HG03342 (cell line): ENCODE data around the gene CCNG2.
A peak's percentile ranks its signal among the peaks of the same experiment; 100 is the strongest.

ENCODE experiments used
- ATAC-seq: cut with Tn5 transposase; IDR thresholded peaks from one replicate; pipeline ENCODE4 v1.9.1; 2021; ENCODE audit warnings: mild to moderate bottlenecking, moderate library complexity; ENCODE audit not compliant: unreplicated experiment

CCNG2 gene

DNA sequence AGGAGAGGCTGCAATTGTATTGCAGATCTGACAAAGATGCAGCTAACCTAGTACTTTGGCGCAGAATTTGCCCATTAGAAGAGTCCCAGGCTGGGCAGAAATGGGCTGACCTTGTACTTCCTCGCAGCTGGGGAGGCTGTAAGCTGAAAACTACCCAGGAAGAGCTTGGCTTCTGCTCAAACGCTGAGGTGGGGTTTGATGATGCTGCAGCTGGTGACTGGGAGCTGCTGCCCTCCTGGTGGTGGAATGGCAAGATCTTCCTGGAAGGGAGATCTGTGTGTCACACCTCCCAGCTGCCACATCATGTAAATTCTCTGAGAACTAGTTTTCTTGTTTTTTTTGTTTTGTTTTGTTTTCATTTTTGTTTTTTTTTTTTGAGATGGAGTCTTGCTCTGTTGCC, 17.4 kb downstream of the CCNG2 start:
- no peak for ATAC-seq

DNA sequence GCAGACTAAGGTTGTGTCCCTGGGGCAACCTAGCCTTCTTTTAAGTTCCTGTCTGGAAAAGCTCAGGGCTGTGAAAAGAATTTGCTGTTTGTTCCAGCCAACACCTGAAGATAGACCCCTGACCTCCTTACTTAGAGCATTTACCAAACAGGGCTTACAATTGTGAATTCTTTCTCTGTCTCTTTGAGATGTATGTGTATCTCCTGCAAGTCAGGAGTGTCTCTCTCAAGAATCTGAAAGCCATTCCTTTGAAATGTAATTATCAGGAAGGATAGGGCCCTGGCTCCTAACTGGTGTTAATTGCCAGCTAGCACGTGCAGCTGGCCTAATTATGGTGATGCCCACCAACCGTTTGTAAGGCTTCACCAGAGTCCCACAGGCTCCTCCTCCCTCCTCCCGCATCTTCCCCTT, 18.2 kb downstream of the CCNG2 start:
- no peak for ATAC-seq

DNA sequence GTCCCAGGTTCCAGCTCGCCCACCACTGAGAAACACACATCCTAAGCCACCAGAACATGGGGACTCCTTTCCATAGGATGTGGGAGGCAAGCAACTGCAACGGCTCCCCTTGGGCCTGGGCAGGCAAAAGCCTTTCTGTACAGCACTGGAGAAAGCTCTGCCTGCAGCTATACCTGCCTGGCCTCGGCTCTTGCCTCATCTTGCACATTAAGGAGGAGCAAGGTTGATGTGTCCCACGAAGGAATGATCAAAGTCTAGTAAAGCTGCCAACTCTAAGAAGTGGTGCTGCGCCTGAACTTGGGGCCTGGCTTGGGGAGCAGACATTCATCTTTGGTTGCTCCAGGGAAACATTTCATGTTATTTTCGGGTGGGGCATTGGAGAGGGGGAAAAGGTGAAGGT, 19.6 kb downstream of the CCNG2 start:
- ATAC-seq: no peak

DNA sequence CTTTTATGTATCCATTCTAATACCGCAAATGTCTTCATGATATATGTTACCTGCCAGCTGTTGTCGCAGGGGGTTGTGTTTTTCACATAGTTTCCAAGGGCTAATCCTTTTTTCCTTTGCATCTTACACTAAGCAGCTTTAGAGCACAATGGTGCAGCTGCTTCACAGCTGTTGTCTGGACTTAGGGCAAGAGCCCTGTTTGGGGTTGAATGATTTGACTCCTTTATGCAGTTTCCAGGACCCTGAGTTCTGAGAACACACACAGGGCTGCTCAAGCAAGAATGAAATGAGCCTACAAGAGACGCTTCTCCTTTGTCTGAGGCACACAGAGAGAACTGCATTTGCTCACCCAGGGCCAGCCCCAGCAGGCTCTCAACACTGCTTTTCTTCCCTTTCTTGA, 20.2 kb downstream of the CCNG2 start:
- ATAC-seq: no peak

DNA sequence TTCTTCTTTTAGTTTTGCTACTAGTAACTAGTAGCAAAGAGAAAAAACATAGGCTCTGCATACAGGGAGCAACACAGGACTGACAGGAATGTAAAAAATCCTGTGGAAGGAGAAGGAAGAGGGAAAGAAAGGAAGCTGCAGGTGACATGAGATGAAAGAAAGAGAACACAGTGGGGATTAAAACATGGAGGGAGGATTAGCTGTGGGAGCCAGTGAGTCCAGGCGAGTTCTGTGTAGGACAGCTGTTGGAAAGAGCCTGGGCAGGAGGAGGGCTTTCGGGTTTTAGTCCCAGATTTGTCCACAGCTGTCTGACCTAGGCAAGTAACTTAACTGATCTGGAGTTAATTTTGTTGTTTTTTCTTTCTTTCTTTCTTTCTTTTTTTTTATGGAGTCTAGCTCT, 21.6 kb downstream of the CCNG2 start:
- ATAC-seq: no peak

DNA sequence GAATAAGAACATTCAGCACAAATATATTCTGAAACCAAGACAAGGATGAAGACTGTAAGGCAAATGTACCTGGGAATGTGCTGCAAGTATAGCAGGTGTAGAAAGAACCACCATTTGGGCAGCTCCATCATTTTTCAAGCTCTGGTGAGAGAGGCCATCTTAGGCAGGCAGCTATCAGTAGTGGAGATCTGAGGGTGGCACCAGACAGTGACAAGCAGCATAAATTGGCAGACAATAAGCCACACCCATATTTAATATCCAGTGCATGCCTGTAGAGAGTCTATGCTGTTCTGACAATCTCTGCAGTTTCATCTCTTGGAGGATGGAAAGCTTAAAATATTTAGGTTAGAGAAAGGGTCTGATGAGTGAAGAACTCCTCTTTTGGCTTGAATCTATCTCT, 22.5 kb downstream of the CCNG2 start:
- ATAC-seq: no peak

DNA sequence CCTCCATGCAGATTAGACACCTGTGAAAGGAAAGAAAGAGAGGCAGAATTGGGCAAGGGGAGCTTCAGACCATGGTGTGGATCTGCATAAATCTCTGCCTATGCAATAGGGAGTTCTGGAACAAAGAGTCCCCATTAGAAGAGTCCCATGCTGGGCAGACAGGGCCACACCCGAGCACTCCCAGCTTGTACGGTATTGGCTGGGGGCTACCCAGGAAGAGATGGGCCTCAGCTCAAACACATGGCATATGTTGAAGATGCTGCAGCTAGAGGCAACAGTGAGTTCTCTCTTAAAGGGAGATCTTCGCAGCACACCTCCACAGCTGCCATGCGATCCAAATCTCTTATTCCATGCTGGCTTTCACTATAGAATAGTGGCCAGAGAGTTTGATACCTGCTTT, 24.7 kb downstream of the CCNG2 start:
- ATAC-seq: no peak

DNA sequence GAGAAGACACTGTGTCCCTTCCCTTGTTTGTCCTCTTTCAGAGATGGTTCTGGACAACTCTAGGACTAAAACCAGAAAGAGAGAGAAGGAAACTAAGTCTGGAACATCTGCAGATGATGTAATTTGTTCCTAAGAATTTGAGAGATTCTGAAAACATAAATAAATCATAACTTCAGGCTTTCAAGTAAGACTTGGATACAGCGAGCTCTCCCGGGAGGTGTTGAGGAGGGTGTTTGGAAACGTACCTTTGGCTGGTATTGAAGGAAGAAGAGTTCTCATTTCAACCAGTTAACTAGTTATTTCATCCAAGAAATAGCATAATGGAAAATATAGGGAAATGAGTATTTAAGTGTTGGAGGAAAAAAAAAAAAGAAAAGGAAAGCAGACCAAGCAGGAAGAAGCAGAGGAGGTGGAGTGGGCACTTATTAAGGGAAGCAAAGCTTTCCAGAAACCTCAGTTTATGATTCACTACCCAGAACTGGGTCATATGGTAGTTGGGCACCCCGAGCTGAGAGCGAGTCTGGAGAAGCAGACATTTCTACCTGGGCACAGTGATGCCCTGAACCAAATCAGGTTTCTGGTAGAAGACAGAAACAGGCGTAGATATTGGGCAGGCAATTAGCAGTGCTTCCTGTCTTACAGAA, 26.9 kb downstream of the CCNG2 start:
- no peak for ATAC-seq

DNA sequence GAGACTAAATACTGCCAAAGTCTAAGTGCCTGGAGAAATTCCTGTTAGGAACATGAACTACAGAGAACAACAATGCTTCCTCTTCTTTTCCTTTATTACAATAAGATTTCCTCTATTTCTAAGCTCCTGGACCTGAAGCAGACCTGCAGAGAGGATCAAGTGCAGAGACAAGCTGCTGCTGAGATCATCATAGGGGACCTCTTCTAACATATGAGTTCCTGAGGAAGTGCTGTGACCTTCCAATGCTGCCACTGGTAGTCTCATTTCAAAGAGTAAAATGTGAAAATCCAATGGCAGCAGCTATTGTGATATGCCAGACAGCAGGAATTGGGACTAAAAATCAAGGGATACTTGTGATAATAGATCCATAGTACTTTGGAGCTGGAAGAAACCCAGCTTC, 28.0 kb downstream of the CCNG2 start:
- ATAC-seq: no peak

DNA sequence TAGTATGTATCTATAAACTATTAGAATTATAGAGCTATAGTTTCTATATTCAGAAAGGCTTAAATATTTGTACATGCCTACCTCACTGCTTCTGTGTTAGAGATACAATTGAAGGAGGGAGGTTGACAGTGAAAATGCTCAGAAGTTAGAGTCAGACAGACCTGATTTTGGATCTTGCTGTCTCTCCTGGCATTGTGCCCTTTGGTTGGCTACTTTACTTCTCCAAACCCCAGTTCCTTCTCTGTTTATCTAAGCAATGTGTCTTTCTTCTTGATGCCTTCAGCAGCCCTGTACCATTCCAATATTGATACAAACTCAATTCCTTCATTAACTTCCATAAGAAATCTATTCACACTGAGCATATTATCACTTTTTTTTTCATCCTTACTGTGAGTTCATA, 28.7 kb downstream of the CCNG2 start:
- no peak for ATAC-seq

DNA sequence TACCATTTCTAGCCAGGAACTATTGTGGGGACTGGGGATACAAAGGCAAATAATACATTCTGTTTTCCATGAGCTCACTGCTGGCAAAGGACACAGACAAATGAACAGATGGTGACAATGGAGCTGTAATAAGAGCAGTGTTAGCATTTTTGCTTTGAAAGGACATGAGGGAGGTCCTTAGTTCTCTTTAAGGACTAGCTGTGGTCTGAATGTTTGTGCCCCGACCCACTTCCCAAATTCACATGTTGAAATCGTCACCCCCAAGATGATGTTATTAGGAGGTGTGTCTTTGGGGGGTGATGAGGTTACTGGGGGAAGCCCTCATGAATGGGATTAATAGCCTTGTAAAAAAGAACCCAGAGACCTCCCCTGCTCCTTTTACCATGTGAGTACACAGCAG, 30.3 kb downstream of the CCNG2 start:
- ATAC-seq: no peak

DNA sequence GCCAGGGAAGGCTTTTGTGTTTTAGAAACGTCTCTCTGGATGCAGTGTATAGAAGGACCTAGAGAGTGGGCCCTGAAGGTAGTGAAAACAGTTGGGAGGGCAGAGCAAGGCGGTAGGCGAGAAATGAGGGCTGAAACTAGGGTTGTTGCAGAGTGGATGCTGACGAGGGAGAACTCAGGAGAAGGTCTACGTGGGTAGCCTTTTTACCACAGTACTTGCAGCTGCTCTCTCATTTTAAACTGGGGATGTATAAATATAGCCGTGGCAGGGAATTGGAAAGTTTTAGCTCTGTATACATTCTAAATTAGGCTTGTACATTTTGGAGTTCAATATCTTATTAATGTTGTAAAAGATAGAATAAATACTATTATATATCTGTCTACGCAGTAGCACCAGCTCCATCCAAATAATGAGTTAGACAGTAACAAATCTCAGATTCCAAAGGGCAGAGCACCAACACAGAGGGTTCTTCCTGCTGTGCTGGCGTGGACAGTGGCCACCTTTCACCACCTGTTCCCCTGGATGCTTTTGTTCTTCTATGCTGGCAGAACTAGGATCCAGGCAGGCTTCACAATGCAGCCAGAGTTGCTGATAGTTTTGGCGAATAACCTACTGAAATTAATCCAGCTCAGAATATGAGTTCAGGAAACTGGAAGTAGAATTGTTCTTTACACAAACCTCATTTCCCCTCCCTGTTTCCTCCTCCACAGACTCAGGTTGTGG, 31.7 kb downstream of the CCNG2 start:
- no peak for ATAC-seq

DNA sequence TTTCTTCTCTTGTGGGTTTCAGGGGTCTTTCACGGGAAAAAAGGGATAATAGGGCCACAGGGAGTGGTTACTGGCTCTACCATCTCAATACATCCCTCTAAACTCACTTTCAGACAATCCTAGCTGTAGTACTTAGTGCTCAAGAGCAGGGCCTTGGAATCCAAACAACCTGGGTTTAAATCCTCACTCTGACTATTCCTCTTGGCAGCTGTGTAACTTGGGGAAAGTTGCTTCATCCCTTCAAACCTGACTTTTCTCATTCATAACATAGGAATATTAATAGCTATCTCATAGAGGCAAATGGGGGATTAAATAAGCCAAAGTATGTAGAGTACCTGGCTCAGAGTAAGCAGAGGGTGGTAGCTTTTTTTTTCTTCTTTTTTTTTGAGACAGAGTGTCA, 32.4 kb downstream of the CCNG2 start:
- ATAC-seq: no peak

DNA sequence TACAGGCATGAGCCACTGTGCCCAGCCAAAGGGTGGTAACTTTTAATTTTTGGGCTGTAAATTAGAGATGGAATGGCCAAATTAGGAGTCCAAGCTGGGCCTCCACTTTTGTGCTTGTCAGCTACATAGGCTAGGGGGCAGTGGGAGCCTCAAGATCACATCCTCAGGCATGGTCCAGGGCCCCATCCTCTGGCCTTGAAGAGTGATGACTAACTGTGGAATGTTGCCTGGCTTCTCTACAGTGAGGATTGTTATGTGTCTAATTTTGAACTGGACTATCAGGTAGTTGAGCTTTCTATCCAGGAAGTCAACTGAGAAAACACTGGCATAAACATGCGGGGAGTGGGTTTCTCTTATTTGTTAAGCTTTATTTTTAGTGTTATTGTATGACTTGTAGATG, 33.0 kb downstream of the CCNG2 start:
- no peak for ATAC-seq

DNA sequence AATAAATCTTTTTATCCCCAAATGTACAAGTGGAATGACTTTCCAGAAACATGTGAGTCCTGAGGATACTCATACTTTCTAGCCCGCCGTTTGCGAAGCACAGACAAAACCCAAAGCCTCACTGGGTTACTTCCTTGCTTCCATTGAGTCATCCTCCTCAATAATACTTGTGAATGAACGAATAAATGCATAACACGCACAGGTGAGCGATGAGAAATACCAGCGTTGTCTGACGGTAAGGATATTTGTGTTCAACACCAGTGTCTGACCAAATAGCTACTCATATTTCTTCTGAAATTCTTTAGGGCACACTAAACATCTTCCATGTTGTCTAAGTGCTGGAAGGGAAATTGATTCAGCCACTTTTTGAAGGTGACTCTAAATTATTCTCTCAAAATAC, 36.0 kb downstream of the CCNG2 start:
- ATAC-seq: no peak

DNA sequence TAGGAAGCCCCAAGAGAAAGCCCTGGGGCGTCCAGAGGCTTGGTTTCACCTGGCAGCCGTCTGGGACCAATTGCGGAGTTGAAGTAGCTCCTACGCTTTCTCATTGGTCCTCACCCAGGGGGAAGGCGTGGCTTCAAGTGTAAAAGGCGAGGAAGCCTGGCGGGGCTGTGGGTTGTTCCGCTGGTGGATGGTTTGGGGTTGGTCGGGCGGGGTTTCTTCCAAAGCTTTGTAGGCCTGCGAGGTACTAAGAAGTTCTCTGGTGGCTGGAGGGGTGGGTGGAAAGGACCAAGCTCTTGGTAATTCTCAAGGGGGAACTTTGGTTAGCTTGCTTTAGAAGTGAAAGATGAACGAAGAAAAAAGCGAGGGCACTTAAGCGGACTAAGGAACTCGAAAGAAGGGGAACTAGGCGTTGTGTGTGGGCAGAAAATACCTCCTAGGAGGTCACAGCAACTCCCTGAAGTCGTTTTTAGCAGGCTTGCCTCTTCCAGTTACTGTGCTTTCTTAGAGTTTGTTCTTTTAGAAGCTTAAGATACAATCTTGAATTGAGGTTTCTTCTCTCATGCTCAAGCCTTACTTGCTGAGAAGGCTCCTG, 36.6 kb downstream of the CCNG2 start:
- ATAC-seq: peak; percentile 93

DNA sequence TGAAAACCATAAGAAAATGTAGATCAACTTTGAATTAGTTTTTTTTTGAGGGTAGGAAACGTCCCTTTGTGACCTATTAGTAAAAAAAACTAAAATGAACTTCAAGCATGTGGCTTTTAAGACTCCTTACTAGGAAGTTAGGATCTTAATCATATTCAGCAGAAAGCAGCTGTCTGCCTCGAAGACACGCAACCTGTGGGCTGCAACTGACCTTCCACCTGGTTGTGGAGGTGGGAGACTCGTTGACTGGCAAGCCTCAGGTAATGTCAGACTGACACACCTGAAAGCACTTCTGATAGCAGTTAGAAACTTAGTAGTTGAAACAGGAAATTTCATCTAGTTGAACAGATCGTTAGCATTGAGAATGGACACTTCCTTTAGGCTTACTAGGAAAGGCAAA, 37.4 kb downstream of the CCNG2 start:
- no peak for ATAC-seq

DNA sequence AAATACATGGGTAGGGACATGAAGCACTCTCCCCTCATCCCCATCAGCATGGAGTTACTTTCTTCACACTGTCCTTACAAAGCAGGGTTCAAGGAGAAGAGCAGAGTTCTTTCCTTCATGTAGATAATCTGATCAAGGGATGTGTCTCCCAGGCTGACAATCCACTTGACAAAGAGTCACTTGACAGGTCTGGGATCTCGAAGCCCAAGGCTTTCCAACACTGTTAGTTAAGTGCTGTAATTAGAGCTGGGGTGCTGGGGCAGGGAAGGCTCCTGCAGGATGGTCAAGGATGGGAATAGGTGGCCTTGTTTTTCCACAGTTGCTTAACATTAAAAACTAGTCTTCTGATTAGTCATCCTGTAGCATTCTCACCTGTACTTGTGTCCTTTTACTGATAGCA, 38.0 kb downstream of the CCNG2 start:
- ATAC-seq: no peak

DNA sequence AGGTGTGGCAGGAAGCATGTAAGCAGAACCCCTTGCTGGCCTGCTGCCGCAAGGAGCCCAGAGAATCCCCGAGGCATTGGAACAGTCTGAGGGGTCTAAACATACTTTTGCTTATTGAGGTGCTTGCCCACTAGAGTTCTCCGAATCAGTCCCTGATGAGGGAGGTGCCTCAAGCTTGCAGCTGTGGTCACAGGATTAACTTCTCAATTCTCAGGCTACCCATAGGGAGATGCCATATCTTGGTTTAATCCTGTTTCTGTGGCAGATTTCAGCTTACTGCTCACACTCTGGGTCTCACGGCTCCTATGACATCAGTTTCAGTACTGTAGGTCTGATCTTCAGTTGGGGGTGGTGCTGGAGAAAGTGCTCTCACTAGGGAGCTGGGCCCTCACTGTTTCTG, 39.9 kb downstream of the CCNG2 start:
- peak; percentile 32 for ATAC-seq

DNA sequence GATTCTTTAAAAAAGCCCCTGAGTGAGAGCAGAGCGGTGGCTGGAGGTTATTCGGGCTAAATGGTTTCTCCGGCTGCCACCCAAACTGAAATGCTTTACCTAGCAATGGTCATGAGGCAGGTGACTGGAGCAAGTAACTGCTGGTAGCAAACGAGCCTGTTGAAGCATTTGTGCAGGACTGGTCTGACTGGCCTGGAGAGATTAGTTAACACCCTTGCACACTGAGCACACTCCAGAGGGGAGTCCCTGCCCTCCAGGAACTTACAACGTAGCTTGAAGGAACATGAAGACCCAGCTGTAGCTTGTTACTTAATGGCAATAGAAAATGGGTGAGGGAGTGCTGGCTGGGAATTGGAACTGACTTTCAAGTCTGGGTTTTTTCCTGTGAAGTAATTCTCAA, 40.4 kb downstream of the CCNG2 start:
- ATAC-seq: no peak

DNA sequence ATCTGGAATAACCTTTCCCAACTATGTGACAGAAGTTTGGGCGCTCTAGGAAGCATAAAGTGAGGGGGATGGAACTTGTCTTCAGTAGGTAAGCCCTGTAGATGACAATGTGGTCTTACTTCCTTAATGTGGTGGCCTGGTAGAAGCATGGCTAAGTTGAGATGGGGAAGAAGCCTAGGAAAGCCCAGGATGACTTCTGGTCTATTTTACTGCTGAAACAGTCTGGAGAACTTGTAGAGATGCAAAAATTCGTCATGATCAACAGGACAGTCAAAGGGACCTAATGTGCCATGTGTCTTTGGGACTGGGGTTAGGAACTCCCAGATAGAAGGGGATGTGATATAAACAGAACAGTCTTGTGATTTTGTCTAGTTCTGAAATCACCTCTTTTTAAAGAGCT, 40.8 kb downstream of the CCNG2 start:
- no peak for ATAC-seq

DNA sequence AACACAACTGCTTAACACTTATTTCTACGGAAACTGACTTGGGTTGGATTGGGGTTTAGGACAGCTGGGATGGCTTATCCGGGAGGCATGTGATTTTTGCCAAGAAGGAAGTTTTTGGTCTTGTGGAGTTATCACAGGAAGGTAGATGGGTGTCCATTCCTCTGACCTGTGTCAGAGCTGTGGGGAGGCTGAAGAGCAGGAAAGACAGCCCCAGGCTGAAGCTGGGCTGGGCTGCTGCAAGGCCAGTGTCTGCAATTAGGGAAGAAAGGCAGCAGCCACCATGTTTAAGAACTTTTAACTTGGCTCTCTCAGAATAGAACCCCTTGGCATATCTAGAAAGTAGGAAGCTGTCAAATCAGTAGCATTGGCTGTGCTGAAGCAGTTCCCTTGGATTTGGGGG, 42.3 kb downstream of the CCNG2 start:
- ATAC-seq: no peak

DNA sequence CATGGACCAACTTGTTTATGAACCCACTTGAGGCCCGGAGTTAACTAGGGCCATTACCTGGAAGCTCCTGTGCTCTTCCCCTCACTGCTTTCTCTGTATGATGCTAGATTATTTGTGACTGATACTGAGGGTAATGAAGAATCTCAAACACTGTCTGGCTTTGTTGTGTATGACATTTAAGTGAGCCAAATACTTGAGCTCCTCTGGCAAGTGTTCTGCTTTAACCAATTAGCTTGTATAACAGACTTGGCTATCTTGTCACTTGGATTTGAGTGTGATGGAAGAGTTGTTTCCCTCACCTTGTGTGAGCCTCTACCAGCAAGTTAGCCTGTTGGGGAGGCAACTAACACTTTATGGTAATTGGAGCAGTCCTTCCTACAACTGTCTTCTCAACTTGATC, 42.7 kb downstream of the CCNG2 start:
- no peak for ATAC-seq
